ENCODE measurements around the gene ZNF101. TPM values are rescaled to one million over a fixed set of nuclear protein-coding genes. Genes with fewer than 3 reads are reported as not detected.

ZNF101 gene
- total and polyA plus RNA-seq, 2 donors (not counting 1 experiment from before 2014, with no cell fraction given): 15.2 to 74.3 TPM

GRCh38 chr19:19649580-19649995 lies 19.1 kb upstream of the ZNF101 start:
- POLR2A ChIA-PET: interaction anchor here (0.6 kb wide), 1 partner anchor 17 kb away, joined by 5 read pairs; no protein-coding TSS in a partner anchor
- TF ChIP-seq EZH2 (IDR thresholded peaks at IDR 0.05; ENCODE audit: borderline replicate concordance, insufficient read depth, low read depth, low read length, poor library complexity, severe bottlenecking): no peak
- no peak for TF ChIP-seq CTCF (IDR thresholded peaks at IDR 0.05)
- H3K4me3 Mint-ChIP-seq: no peak overlapping the region
- H3K79me2 ChIP-seq (ENCODE audit: control insufficient read depth, insufficient read depth, low read length): peaks cover 17% of the 10 kb centered on the region
- no peak overlapping the region for H2AFZ ChIP-seq (ENCODE audit: insufficient read depth, low read depth, low read length, poor library complexity, severe bottlenecking)
- no peaks in the 10 kb centered on the region for H3K9me3 Mint-ChIP-seq (ENCODE audit: insufficient read depth)
- H3K36me3 ChIP-seq (replicated peaks in 1 of 2; ENCODE audit: control extremely low read depth in 1 of 2, control insufficient read depth in 1 of 2, extremely low read depth in 1 of 2, insufficient read depth in 2 of 2, low read length in 1 of 2): peaks cover 0 to 86% of the 10 kb centered on the region in 2 experiments
- ATAC-seq (ENCODE audit: low read depth) (no peak), DNase-seq (no peak)
- CTCF ChIA-PET: interaction anchor here (1.4 kb wide), 1 partner anchor 117 kb away, joined by 4 read pairs; no protein-coding TSS in a partner anchor
- peak overlapping the region; percentile 10 for H3K27ac Mint-ChIP-seq
- no peak overlapping the region for H3K4me2 ChIP-seq (replicated peaks; ENCODE audit: low read depth, low read length, poor library complexity, severe bottlenecking)
- no peaks in the 10 kb centered on the region for H3K4me1 ChIP-seq (ENCODE audit: control insufficient read depth in 2 of 2, insufficient read depth in 2 of 2, low read length in 2 of 2)
- H3K9me3 ChIP-seq (ENCODE audit: control extremely low read depth in 1 of 3, control insufficient read depth in 2 of 3, insufficient read depth in 1 of 3, low read length in 2 of 3): no peaks in the 10 kb centered on the region
- 98% methylated on average over 22 of the region's 22 CpGs for WGBS (ENCODE audit: insufficient coverage)
- H3K9ac ChIP-seq (ENCODE audit: low read length): no peak overlapping the region
- H3K4me1 Mint-ChIP-seq: no peaks in the 10 kb centered on the region
- no peak overlapping the region for H3K4me3 ChIP-seq (ENCODE audit: control extremely low read depth in 1 of 5, extremely low read depth in 1 of 5, insufficient read depth in 1 of 5, low read depth in 2 of 5, low read length in 4 of 5)
- H3K27me3 Mint-ChIP-seq: no peaks in the 10 kb centered on the region
- H3K27me3 ChIP-seq (replicated peaks in 1 of 4; ENCODE audit: control extremely low read depth in 1 of 4, control insufficient read depth in 3 of 4, insufficient read depth in 4 of 4, low read length in 3 of 4): no peaks in the 10 kb centered on the region
- peaks cover 13% of the 10 kb centered on the region for H4K20me1 ChIP-seq (ENCODE audit: control insufficient read depth, insufficient read depth, low read length, poor library complexity, severe bottlenecking)
- no peak overlapping the region for H3K27ac ChIP-seq (ENCODE audit: low read length in 2 of 2)
- intact Hi-C loops (cut with micrococcal nuclease): no loop called here

GRCh38 chr19:19650331-19650730 lies 18.3 kb upstream of the ZNF101 start:
- H3K9me3 ChIP-seq (ENCODE audit: control extremely low read depth in 1 of 3, control insufficient read depth in 2 of 3, insufficient read depth in 1 of 3, low read length in 2 of 3): no peaks in the 10 kb centered on the region
- no peak for ATAC-seq (ENCODE audit: low read depth)
- H3K4me2 ChIP-seq (replicated peaks; ENCODE audit: low read depth, low read length, poor library complexity, severe bottlenecking): no peak overlapping the region
- Mint-ChIP-seq H3K9me3 (ENCODE audit: insufficient read depth) (no peaks in the 10 kb centered on the region), H3K27me3 (no peaks in the 10 kb centered on the region), H3K4me3 (no peak overlapping the region), H3K27ac (no peak overlapping the region), H3K4me1 (no peaks in the 10 kb centered on the region)
- DNase-seq: no peak
- H3K27me3 ChIP-seq (replicated peaks in 1 of 4; ENCODE audit: control extremely low read depth in 1 of 4, control insufficient read depth in 3 of 4, insufficient read depth in 4 of 4, low read length in 3 of 4): no peaks in the 10 kb centered on the region
- H3K79me2 ChIP-seq (ENCODE audit: control insufficient read depth, insufficient read depth, low read length): peaks cover 24% of the 10 kb centered on the region
- POLR2A ChIA-PET: no interaction called here
- intact Hi-C loops (cut with micrococcal nuclease): no loop called here
- no peaks in the 10 kb centered on the region for H3K4me1 ChIP-seq (ENCODE audit: control insufficient read depth in 2 of 2, insufficient read depth in 2 of 2, low read length in 2 of 2)
- H4K20me1 ChIP-seq (ENCODE audit: control insufficient read depth, insufficient read depth, low read length, poor library complexity, severe bottlenecking): peaks cover 17% of the 10 kb centered on the region
- no peak overlapping the region for H2AFZ ChIP-seq (ENCODE audit: insufficient read depth, low read depth, low read length, poor library complexity, severe bottlenecking)
- H3K36me3 ChIP-seq (replicated peaks in 1 of 2; ENCODE audit: control extremely low read depth in 1 of 2, control insufficient read depth in 1 of 2, extremely low read depth in 1 of 2, insufficient read depth in 2 of 2, low read length in 1 of 2): peaks cover 0 to 86% of the 10 kb centered on the region in 2 experiments
- 93% methylated on average over 9 of the region's 9 CpGs for WGBS (ENCODE audit: insufficient coverage)
- no peak for TF ChIP-seq CTCF (IDR thresholded peaks at IDR 0.05)
- no peak for TF ChIP-seq EZH2 (IDR thresholded peaks at IDR 0.05; ENCODE audit: borderline replicate concordance, insufficient read depth, low read depth, low read length, poor library complexity, severe bottlenecking)
- CTCF ChIA-PET: interaction anchor here (1.4 kb wide), 1 partner anchor 117 kb away, joined by 4 read pairs; no protein-coding TSS in a partner anchor
- no peak overlapping the region for H3K9ac ChIP-seq (ENCODE audit: low read length)
- no peak overlapping the region for H3K4me3 ChIP-seq (ENCODE audit: control extremely low read depth in 1 of 5, extremely low read depth in 1 of 5, insufficient read depth in 1 of 5, low read depth in 2 of 5, low read length in 4 of 5)
- no peak overlapping the region for H3K27ac ChIP-seq (ENCODE audit: low read length in 2 of 2)

Data from B cell (primary cell).